Measurements from ENCODE around the gene LEKR1. TPM values are rescaled to one million over a fixed set of nuclear protein-coding genes. Genes with fewer than 3 reads are reported as not detected.

The LEKR1 gene
- total and polyA plus RNA-seq, 2 of the 13 experiments (the other 11 are each of a cell fraction or from before 2014, with no cell fraction given) = 0.49 to 1.5 TPM

DNA sequence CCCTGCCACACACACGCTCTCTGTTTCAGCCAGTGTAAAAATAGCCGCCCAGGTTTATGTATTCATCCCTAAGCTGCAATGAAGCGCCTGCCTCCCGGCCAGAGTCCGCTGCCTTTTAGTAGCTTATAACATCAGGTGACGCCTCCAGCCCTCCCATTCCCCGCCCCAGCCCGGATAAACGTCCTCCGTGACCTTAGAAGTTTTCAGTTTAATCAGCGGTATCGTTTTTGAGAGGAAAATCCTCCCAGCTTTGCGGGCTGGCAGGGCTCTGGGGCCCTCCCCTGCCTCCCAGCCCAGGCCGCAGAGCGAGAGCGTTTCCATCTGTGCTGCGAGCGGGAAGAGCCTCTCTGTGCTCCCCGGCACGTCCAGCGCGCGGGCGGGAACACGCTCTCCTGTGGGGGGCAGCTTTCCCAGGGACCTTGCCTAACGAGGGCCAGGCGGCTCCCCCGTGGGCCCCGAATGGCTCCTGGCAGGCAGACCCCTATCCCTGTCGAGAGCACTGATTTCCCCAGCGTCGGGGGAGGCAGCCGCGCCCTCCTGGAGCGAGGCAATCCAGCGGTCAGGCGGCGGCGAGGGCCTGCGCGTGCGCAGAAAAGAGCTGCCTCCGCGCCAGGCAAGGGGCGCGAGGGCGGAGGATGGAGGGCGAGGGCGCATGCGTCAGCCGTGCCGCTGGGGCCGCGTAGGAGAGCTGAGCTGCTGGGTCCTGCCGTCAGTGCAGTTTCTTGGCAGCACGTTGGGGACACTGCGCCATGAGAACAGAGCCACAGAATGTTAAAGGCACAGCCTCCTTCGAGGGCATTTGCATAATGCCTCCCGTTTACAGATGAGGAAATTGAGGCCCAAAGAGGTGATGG lies 262.7 kb downstream of the LEKR1 start (continued):
- TF ChIP-seq, protein P1, sequence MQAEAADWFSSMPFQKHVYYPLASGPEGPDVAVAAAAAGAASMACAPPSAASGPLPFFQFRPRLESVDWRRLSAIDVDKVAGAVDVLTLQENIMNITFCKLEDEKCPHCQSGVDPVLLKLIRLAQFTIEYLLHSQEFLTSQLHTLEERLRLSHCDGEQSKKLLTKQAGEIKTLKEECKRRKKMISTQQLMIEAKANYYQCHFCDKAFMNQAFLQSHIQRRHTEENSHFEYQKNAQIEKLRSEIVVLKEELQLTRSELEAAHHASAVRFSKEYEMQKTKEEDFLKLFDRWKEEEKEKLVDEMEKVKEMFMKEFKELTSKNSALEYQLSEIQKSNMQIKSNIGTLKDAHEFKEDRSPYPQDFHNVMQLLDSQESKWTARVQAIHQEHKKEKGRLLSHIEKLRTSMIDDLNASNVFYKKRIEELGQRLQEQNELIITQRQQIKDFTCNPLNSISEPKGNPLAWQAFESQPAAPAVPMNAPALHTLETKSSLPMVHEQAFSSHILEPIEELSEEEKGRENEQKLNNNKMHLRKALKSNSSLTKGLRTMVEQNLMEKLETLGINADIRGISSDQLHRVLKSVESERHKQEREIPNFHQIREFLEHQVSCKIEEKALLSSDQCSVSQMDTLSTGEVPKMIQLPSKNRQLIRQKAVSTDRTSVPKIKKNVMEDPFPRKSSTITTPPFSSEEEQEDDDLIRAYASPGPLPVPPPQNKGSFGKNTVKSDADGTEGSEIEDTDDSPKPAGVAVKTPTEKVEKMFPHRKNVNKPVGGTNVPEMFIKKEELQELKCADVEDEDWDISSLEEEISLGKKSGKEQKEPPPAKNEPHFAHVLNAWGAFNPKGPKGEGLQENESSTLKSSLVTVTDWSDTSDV (CRISPR knock-in tag; IDR thresholded peaks at IDR 0.05) = peak; percentile 97
- TF ChIP-seq, protein P2, sequence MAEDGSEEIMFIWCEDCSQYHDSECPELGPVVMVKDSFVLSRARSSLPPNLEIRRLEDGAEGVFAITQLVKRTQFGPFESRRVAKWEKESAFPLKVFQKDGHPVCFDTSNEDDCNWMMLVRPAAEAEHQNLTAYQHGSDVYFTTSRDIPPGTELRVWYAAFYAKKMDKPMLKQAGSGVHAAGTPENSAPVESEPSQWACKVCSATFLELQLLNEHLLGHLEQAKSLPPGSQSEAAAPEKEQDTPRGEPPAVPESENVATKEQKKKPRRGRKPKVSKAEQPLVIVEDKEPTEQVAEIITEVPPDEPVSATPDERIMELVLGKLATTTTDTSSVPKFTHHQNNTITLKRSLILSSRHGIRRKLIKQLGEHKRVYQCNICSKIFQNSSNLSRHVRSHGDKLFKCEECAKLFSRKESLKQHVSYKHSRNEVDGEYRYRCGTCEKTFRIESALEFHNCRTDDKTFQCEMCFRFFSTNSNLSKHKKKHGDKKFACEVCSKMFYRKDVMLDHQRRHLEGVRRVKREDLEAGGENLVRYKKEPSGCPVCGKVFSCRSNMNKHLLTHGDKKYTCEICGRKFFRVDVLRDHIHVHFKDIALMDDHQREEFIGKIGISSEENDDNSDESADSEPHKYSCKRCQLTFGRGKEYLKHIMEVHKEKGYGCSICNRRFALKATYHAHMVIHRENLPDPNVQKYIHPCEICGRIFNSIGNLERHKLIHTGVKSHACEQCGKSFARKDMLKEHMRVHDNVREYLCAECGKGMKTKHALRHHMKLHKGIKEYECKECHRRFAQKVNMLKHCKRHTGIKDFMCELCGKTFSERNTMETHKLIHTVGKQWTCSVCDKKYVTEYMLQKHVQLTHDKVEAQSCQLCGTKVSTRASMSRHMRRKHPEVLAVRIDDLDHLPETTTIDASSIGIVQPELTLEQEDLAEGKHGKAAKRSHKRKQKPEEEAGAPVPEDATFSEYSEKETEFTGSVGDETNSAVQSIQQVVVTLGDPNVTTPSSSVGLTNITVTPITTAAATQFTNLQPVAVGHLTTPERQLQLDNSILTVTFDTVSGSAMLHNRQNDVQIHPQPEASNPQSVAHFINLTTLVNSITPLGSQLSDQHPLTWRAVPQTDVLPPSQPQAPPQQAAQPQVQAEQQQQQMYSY (CRISPR knock-in tag; IDR thresholded peaks at IDR 0.05) = no peak
- peak; percentile 67; the same call in 1 of the 2 replicates for TF ChIP-seq ZNF276 (CRISPR knock-in tag; IDR thresholded peaks at IDR 0.05; ENCODE audit: low read depth)
- TF ChIP-seq TIGD3 (CRISPR knock-in tag; IDR thresholded peaks at IDR 0.05; ENCODE audit: borderline replicate concordance) = no peak
- TF ChIP-seq IRF2 (CRISPR knock-in tag; IDR thresholded peaks at IDR 0.05) = no peak; the same call in none of the 2 replicates
- TF ChIP-seq, protein P3, sequence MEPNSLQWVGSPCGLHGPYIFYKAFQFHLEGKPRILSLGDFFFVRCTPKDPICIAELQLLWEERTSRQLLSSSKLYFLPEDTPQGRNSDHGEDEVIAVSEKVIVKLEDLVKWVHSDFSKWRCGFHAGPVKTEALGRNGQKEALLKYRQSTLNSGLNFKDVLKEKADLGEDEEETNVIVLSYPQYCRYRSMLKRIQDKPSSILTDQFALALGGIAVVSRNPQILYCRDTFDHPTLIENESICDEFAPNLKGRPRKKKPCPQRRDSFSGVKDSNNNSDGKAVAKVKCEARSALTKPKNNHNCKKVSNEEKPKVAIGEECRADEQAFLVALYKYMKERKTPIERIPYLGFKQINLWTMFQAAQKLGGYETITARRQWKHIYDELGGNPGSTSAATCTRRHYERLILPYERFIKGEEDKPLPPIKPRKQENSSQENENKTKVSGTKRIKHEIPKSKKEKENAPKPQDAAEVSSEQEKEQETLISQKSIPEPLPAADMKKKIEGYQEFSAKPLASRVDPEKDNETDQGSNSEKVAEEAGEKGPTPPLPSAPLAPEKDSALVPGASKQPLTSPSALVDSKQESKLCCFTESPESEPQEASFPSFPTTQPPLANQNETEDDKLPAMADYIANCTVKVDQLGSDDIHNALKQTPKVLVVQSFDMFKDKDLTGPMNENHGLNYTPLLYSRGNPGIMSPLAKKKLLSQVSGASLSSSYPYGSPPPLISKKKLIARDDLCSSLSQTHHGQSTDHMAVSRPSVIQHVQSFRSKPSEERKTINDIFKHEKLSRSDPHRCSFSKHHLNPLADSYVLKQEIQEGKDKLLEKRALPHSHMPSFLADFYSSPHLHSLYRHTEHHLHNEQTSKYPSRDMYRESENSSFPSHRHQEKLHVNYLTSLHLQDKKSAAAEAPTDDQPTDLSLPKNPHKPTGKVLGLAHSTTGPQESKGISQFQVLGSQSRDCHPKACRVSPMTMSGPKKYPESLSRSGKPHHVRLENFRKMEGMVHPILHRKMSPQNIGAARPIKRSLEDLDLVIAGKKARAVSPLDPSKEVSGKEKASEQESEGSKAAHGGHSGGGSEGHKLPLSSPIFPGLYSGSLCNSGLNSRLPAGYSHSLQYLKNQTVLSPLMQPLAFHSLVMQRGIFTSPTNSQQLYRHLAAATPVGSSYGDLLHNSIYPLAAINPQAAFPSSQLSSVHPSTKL (CRISPR knock-in tag; IDR thresholded peaks at IDR 0.05) = no peak
- peak; percentile 89; the same call in 1 of the 2 replicates for TF ChIP-seq MYPOP (CRISPR knock-in tag; IDR thresholded peaks at IDR 0.05)
- TF ChIP-seq BORCS8-MEF2B (CRISPR knock-in tag; IDR thresholded peaks at IDR 0.05) = peak; percentile 94
- TF ChIP-seq ZNF33B (CRISPR knock-in tag; IDR thresholded peaks at IDR 0.05) = peak; percentile 97
- TF ChIP-seq RCOR2 (CRISPR knock-in tag; IDR thresholded peaks at IDR 0.05) = no peak; the same call in 1 of the 2 replicates
